Smooth muscle cell of the coronary artery (primary cell): ENCODE data around the gene POGK. TPM values are rescaled to one million over a fixed set of nuclear protein-coding genes. Genes with fewer than 3 reads are reported as not detected.

Experiments
- total RNA-seq: library from RNA; depleted of rRNA; stranded (reverse); fragments of >200 nt; gene quantifications from 2 replicates; pipeline ENCODE4 v1.2.3, GENCODE V29; 2014; ENCODE audit warnings: low replicate concordance

Gene POGK, protein sequence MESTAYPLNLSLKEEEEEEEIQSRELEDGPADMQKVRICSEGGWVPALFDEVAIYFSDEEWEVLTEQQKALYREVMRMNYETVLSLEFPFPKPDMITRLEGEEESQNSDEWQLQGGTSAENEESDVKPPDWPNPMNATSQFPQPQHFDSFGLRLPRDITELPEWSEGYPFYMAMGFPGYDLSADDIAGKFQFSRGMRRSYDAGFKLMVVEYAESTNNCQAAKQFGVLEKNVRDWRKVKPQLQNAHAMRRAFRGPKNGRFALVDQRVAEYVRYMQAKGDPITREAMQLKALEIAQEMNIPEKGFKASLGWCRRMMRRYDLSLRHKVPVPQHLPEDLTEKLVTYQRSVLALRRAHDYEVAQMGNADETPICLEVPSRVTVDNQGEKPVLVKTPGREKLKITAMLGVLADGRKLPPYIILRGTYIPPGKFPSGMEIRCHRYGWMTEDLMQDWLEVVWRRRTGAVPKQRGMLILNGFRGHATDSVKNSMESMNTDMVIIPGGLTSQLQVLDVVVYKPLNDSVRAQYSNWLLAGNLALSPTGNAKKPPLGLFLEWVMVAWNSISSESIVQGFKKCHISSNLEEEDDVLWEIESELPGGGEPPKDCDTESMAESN
- total RNA-seq = 11.3 and 18.0 TPM in 2 replicates

DNA sequence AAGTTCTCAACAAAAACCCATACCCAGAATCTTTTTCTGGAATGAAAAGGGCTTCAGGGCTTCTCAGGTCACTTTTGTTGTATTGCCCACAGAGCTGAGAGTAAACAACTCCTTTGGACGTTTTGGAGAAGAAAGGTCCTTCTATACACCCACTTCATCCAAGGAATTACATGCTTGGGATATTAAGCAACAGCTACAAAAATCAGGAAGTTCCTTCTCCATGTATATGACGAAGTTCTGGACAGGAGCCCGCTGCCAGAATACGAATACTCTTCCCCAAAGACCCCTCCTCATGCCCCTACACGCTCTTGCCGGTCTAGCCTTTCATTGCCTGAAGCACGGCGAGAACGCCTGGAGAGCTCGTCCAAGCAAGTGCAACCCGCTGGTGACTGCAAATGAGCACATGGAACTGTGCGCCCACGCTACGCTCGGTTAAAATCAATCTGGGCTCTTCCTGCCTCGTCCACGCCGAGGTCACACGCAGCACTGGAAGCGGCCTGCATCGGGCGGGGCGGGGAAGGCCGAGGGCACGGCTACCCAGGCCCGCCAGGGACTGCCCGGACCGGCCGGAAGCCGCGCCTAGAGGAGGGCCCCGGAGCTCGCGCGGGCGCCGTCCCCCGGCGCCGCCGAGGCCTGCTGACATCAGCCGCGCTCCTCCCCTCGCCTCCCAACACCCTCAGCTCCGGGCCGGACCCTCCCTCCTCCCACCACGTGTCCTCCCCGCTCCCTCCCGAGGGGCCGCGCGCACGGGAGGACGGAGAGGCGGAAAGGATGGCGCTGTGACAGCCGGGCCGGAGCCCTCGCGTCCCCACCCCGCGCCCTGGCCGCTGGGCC lies at the start of gene POGK:
POGK (plus strand) TSS at position 710 of the 834 bp plus-strand sequence. CDS start 1,482 bp downstream, outside the sequence.

GRCh38 chr1:166875734-166876539 lies 36.7 kb downstream of the POGK start, which contains the start of gene TADA1:
TADA1 (minus strand) TSS chr1:166876264; CDS start chr1:166876233, 31 bp downstream.

Other genes starting within 250 kb of the POGK start
- gene TADA1, start 36.8 kb downstream of the POGK start, total RNA-seq = 8.0 and 9.4 TPM in 2 replicates
- gene ILDR2, start 136.1 kb downstream of the POGK start, total RNA-seq = under 0.01 TPM in 1 of 2 replicates, not detected in the other
- gene MAEL, start 149.8 kb downstream of the POGK start, total RNA-seq = not detected in 2 replicates